Hematopoietic multipotent progenitor cell (in vitro differentiated cells): ENCODE data around the gene FOLR1. TPM values are rescaled to one million over a fixed set of nuclear protein-coding genes. Genes with fewer than 3 reads are reported as not detected.

Source experiments
- DNase-seq, 3 donors: peaks; one replicate each; pipeline ENCODE4 v3.0.0-alpha.2; 2011 to 2015; ENCODE audit warnings: low read depth in 2 of 3, low spot score in 2 of 3
- total RNA-seq: library from RNA; depleted of rRNA; stranded (reverse); fragments of >200 nt; gene quantifications from one replicate; pipeline ENCODE4 v1.2.3, GENCODE V29; 2012

FOLR1 gene
- total RNA-seq, 1 donor, result not detected

DNA sequence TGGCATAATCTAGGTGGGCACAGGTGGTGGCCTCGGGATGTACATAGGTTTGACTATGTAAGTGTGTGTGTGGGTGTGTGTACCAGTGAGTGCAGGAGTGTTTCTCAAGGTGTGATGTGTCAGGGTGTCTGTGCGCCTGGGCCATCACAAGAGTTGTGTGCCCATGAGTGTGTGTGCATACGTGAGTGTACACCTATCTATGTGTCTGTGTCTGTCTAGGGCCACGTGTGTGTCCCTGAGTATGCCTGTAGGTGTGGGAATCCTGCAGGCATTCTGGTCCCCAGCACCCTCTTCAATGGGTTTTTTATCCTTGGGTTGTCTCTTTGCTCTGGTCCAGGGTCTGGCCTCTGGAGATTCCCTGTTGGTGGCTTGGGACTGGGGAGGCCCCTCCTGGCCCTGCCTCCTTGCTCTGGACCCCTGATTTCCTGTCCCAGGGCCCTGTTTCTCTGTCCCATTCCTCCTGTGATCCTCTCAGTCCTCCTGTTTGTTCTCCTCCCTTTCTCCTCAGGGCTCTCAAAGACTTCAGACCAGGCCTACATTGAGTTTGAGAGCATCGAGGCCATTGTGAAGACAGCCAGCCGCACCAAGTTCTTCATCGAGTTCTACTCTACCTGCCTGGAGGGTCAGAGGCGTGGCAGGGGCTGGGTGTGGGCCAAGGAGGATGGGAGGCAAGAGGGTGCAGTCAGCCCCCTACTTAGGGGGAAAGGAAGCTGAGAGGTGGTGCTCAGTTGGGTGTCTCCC, 42.0 kb downstream of the FOLR1 start:
- DNase-seq, result no peak

GRCh38 chr11:72234514-72234830, 42.5 kb downstream of the FOLR1 start:
- DNase-seq, result no peak

DNA sequence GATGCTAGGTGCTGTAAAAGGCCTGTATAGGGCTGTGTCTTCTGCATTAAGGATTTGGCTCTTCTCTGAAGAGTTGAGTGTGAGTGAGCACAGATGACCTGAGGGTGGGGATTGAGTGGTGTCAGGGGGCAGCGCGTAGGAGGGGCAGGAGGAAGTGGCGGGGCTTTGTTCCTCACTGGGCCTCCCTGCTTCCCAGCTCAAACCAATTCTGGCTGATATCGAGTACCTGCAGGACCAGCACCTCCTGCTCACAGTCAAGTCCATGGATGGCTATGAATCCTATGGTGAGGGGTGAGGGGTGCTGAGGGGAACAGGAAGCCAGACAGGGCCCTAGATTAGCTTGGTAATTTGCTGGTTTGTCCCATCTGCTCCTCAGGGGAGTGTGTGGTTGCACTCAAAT, 43.0 kb downstream of the FOLR1 start:
- no peak for DNase-seq

- no peak for DNase-seq
These were observed 43.6 kb downstream of the FOLR1 start for GRCh38 chr11:72235351-72236057.

DNA sequence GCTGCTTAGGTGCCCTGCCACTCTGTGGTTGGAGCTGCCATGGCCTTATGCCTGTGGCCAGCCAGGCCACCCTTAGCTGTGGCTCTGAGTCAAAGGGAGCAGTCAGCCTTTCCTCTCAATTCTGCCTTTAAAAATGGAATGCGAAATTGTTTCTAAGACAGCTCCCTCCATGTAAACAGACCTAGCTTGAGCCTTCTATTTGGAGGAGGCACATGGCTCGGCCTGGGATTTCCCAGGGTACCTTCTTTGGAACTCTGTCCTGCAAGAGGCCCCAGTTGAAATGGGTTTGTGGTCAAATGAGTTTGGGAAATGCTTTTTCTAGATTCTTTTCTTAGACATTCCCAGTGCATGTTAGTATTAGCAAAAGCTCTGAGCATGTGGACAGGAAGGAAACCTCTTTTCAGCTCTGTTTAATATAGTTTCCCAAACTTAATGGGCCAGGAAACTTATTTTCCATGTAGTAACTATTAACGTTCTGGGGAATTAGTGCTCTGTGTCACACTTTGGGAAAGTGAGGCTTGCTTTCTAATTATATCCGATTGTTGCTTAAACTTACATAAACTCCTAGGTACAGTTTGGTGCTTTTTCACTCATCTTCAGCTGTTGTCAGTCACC, 44.2 kb downstream of the FOLR1 start:
- no peak for DNase-seq

DNA sequence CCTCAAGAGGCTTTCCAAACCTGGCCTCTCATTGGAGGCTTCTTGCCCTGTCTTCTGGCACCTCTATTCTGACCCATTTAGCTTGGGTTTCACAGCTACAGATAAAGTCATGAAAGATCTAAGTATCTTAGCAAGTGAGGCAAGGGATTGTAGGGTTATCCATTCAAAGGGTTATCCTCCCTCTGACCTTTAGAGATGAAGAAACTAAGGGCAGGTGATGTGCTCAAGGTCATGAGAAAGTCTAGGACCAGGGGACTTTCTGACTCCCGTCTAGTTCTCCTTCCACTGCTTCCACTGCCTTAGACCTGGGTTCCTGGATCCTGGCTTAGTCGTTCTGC, 44.8 kb downstream of the FOLR1 start:
- DNase-seq, result no peak

DNA sequence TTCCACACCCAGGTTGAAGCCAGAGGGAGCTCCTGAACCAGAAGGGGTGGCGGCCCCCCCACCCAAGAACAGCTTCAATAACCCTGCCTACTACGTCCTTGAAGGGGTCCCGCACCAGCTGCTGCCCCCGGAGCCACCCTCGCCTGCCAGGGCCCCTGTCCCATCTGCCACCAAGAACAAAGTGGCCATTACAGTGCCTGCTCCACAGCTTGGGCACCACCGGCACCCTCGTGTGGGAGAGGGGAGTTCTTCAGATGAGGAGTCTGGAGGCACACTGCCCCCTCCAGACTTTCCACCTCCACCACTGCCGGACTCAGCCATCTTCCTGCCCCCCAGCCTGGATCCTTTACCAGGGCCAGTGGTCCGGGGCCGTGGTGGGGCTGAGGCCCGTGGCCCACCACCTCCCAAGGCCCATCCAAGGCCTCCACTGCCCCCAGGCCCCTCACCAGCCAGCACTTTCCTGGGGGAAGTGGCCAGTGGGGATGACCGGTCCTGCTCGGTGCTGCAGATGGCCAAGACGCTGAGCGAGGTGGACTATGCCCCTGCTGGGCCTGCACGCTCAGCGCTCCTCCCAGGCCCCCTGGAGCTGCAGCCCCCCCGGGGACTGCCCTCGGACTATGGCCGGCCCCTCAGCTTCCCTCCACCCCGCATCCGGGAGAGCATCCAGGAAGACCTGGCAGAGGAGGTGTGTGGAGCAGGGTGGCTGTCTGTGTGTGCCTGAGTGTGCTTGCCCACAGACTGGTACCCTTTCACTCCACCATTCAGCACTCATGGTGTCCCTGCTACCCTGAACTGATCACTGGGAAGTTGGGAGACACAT, 45.4 kb downstream of the FOLR1 start:
- DNase-seq, result no peak

DNA sequence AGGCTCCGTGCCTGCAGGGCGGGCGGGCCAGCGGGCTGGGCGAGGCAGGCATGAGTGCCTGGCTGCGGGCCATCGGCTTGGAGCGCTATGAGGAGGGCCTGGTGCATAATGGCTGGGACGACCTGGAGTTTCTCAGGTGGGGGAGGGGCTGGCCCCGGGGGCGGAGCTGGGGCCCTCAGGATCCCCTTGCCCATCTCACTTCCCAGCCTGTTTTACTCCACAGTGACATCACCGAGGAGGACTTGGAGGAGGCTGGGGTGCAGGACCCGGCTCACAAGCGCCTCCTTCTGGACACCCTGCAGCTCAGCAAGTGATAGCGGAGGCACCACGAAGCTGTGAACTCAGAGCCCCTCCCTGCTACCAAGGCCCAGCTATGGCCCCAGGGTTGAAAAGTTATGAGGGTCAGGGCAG, 46.1 kb downstream of the FOLR1 start:
- peak in 2 of 3 donors; percentile 48 to 65 for DNase-seq

DNA sequence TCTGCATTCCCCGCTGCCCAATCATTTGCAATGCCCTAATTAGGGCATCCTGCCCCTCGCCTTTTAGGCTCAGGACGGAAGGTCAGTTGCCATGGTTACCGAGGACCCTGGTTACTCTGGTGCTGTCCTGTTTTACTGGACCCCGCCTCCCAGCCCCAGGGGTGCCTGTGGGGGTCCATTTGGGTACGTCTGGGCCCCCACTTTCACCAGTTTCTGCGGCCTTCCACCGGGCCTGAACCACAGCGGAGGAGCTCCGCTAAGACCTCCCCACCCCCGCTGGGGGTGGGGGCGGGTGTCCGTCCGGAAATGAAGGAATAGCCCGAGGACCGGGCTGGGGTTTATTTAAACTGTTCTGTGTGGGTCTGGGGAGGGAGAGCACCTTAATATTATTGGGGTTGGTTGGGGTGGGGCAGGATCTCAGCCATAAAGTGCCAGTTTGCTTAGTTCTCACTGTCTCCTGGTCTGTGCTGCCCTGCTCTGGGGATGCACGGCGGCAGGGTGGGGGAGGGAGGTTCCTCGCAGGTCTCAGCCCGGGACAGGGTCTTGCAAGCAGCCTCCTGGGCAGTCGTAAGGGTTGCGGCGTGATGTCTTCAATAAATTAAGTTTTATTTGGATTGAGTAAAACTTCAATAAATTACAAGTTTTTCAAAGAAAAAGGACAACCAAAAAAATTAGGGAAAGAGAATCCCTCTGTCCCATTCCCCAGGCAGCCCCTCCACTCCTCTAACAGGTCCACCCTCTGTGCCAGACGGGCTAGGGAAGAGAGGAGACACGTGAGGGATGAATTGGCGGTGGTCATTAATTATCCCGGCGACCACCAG, 46.8 kb downstream of the FOLR1 start:
- no peak for DNase-seq

DNA sequence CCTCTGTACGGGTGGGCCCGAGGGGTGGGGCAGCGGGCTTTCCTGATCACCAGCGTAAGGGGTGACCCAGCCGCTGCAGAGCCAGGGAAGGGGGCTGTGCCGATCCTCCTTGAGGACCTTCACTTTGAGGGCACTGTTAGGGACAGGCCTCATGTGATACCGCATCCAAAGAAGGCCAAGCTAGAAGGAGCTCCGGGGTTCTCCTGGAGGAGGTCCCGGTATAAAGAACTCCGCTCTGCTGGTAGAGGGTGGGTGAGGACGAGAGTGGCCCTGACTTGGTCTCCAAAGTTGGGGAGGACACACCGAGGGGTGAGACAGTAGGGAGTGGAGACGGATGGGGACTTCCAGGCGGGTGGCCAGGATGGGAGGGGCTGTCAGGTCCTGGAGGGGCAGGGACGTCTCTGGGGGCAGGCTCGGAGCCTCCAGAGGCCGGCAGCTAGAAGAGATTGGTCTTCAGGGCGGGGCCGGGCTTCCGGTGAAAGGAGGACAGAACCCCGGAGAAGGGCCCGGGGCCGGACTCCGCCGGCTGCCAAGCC, 47.4 kb downstream of the FOLR1 start:
- no peak for DNase-seq

DNA sequence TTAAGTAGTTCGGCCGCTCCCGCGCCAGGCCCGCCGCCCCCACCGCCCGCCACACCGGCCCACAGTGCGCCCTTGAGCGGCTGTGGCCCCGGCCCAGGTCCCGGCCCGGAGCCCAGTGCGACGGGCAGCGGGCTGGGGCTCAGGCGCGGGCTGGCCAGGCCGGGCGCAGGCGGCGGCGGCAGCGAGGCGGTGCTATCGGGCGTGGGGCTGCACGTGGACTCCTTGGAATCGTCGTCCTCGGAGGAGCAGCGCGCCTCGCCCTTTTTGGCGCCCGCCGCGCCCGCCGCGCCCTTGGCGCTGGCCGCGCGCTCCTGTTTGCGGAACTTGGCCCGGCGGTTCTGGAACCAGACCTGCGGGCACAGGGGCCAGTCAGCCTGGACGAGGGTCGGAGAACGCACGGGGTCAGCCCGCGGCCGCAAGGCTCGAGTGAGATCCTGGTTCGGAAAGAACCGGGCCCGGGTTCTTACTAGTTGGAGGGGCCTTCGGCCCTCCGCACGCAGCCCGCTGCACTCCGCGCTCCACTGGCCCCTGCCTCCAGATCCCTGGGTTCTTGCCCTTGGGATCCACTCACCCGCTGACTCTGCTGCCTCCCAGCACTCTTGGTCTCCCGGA, 48.0 kb downstream of the FOLR1 start:
- peak in 2 of 3 donors; percentile 17 to 26 for DNase-seq

GRCh38 chr11:72240461-72241290, 48.7 kb downstream of the FOLR1 start:
- DNase-seq, result peak in 1 of 3 donors; percentile 26

DNA sequence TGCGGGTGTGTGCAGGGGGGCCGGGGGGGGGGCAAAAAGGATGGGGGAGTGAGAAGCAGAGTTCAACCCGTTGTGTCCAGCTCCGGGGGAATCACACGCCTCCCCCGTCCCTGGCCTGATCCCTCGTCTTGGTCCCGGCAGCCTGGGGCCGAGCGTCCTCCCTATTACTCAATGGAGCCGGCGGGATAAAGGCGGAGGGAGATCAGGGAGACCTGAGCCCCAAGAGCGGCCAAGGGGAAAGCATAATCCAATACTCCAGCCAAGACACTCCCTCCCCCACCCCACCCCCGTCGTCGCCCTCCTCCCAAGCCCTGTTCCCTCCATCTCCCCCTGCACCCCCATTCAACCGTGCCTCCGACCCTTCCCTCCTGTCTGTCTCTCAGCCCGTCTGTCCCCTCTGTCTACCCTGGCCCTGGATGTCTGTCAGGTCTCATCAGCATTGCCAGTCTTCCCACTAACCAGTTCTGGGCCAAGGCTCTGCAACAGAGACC, 49.4 kb downstream of the FOLR1 start:
- no peak for DNase-seq

GRCh38 chr11:72242141-72242540, 50.2 kb downstream of the FOLR1 start:
- DNase-seq, result no peak

DNA sequence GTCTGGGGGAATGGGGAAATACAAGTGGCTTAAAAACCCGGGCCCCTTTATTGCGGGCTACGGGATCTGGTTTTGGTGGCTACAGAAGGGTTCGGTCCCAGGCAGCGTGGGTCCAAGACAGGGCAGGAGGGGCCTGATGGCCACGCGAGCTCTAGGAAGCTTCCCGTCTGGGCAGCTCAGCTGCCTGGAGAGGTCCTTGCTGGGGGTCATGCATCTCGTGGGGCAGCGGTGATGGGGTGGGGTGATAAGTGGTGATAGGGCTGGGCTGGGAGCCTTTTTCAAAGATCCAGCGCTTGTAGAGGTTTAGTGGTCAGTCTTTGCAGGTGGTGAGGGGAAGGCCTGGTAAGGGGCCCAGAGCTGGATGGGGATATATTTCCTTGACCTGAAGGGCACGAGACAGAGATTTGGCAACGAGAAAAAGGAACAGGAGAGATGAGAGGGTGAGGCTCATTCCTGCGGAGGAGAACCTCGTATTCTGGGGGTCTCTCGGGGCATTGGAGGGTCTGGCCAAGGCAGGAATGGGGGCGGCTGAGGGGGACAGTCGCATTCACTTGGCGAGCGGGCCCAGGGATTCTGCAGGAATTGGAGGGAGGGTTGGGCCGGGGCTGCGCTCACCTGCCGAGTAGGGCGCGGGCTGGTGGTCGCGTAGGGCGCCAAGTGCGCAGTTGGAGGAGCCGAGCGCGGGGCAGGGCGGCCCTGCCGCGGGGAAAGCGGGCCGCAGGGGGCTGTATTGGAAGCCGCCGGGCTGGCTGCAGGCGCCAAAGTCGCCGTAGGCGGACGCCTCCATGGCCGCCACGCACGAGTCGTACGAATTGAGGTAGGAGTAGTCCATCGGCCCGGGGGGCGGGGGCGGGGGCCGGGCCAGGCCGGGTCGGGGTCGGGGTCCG, 51.5 kb downstream of the FOLR1 start:
- no peak for DNase-seq

- DNase-seq, result no peak
These were observed 52.1 kb downstream of the FOLR1 start, which contains the start of gene PHOX2A for GRCh38 chr11:72244060-72244360. Gene PHOX2A, minus strand, starts transcription at chr11:72244176. Its CDS starts 172 bp downstream, at chr11:72244004.

DNA sequence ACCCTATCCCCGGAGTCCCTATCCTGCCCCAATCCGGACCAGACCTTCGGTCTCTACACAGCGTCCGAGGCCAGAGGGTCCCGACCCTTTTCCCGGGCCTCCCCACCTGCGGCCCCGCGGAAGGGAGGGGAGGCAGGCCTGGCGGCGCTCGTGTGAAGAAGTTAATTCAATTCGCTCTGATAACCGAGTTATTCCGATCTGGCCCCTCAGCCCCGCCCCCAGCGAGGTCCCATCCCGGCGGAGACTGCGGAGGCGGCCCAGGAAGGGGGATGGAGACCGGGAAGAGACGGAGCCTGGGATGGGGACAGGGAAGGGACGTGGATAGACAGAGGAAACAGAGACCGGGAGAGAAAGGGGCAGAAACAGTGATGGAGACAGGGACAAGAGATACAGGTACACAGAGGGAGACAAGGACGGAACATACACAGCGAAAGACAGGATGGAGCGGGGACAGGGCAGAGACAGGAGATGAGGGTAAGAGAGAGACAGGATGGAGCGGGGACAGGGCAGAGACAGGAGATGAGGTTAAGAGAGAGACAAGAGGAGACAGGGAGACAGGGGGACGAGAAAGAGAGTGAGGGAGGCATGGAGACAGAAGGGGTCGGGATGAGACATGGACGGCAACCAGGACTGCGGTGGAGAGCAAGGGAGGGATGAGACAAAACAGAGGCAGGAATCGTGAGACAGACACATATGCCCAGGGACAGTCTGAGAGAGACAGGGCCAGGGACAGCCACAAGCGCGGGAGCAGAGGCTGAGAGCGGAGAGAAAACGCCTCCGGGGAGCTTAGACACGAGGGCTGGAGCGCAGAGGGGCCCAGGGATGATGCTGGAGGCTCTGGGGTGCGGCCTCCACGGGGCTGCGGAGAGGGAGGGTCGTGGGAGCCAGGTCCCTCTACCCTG, 52.7 kb downstream of the FOLR1 start:
- no peak for DNase-seq
